HCT116 (cell line): Measurements from ENCODE around the gene PBX3. TPM values are rescaled to one million over a fixed set of nuclear protein-coding genes. Genes with fewer than 3 reads are reported as not detected.

Source experiments
- ATAC-seq: fragments of 200-7000 bp; cut with Tn5 transposase; 2 replicates; pipeline ENCODE4 v1.9.1; 2020; ENCODE audit warnings: mild to moderate bottlenecking, moderate library complexity
- BruUV-seq: library from RNA; stranded (reverse); fragments of 400-500 nt; replicated peaks from 2 replicates; lab custom pipeline; 2021; lab: Mats Ljungman, UMichigan
- CTCF ChIA-PET: fragments of 300-600 bp; sonication (Branson Sonifier 250); formaldehyde crosslinking; loops from one replicate; lab custom pipeline; 2021; ENCODE audit warnings: antibody characterized with exemption; lab: Charles Lee
- POLR2A ChIA-PET: fragments of 300-600, 350-600 bp; sonication (Branson Sonifier 250); formaldehyde crosslinking; loops from one replicate; lab custom pipeline; 2021; ENCODE audit warnings: antibody characterized with exemption; lab: Charles Lee
- RAD21 ChIA-PET, 2 experiments: fragments of 300-600 bp; sonication (Branson Sonifier 250); formaldehyde crosslinking; loops; one replicate each; lab custom pipeline; 2023; ENCODE audit warnings: low total read pairs in 2 of 2; ENCODE audit not compliant: uncharacterized antibody in 2 of 2, unreplicated experiment in 2 of 2, low non-redundant PET in 1 of 2; lab: Charles Lee
- DNase-seq: peaks from one replicate; pipeline ENCODE4 v3.0.0-alpha.2; 2010; ENCODE audit warnings: low read depth, low spot score
- H2AFZ ChIP-seq: fragments of 200-600 bp; shearing (Covaris generic), sonication (generic); 2 replicates; pipeline ENCODE4 v1.6.1; 2017; ENCODE audit warnings: low read depth, mixed run types, mixed read lengths, antibody characterized with exemption, low read length; ENCODE audit not compliant: poor library complexity, severe bottlenecking
- H3K27ac ChIP-seq: 2 replicates; pipeline ENCODE4 v1.5.1; 2012; ENCODE audit warnings: low read depth, low read length
- H3K27me3 ChIP-seq: fragments of 200-600 bp; sonication (generic); 2 replicates; pipeline ENCODE4 v1.6.1; 2016; ENCODE audit warnings: mixed run types, low read length, mixed read lengths; ENCODE audit not compliant: insufficient read depth
- H3K36me3 ChIP-seq, 2 experiments: fragments of 200-500 bp in 1 of 2; fragments of 200-600 bp in 1 of 2; sonication (Bioruptor generic) in 1 of 2; sonication (generic) in 1 of 2; 2 replicates each; pipeline versions ENCODE4 v1.5.1 to v1.6.1; 2014 to 2016; ENCODE audit warnings: low read length in 2 of 2, inconsistent platforms in 1 of 2, mixed read lengths in 1 of 2, mixed run types in 1 of 2; ENCODE audit not compliant: insufficient read depth in 2 of 2, control insufficient read depth in 1 of 2
- H3K4me1 ChIP-seq, 2 experiments: fragments of 200-600 bp in 1 of 2; sonication (generic) in 1 of 2; 2 replicates each; pipeline versions ENCODE4 v1.5.1 to v1.6.1; 2012 to 2017; ENCODE audit warnings: low read length in 2 of 2, inconsistent platforms in 1 of 2, mild to moderate bottlenecking in 1 of 2, mixed read lengths in 1 of 2, mixed run types in 1 of 2, moderate library complexity in 1 of 2; ENCODE audit not compliant: insufficient read depth in 2 of 2, control insufficient read depth in 1 of 2
- H3K4me2 ChIP-seq: fragments of 200-600 bp; sonication (generic); 2 replicates; pipeline ENCODE4 v1.6.1; 2017; ENCODE audit warnings: mixed run types, low read length, mixed read lengths
- H3K4me3 ChIP-seq, 2 experiments: fragments of 200-600 bp in 1 of 2; sonication (generic) in 1 of 2; replicated peaks in 1 of 2; 2 replicates each; pipeline ENCODE4 v1.5.1; 2011 to 2016; ENCODE audit warnings: low read length in 2 of 2, control low read depth in 1 of 2, low read depth in 1 of 2, mild to moderate bottlenecking in 1 of 2, mixed read lengths in 1 of 2, mixed run types in 1 of 2
- H3K79me2 ChIP-seq: fragments of 200-600 bp; sonication (generic); 2 replicates; pipeline ENCODE4 v1.6.1; 2017; ENCODE audit warnings: mild to moderate bottlenecking, mixed run types, low read length, moderate library complexity, mixed read lengths; ENCODE audit not compliant: insufficient read depth
- H3K9ac ChIP-seq: fragments of 200-600 bp; sonication (generic); 2 replicates; pipeline ENCODE4 v1.6.1; 2016; ENCODE audit warnings: low read length, mixed read lengths
- H3K9me2 ChIP-seq: fragments of 200-600 bp; sonication (generic), shearing (Covaris generic); 2 replicates; pipeline ENCODE4 v1.6.1; 2017; ENCODE audit warnings: mixed run types, mild to moderate bottlenecking, moderate library complexity; ENCODE audit not compliant: insufficient read depth
- H3K9me3 ChIP-seq, 2 experiments: fragments of 200-500 bp in 1 of 2; fragments of 200-600 bp in 1 of 2; sonication (Bioruptor generic) in 1 of 2; sonication (generic) in 1 of 2; 2 replicates each; pipeline ENCODE4 v1.6.1; 2014 to 2017; ENCODE audit warnings: low read length in 2 of 2, mixed read lengths in 2 of 2, inconsistent platforms in 1 of 2, low read depth in 1 of 2, mild to moderate bottlenecking in 1 of 2, mixed run types in 1 of 2, moderate library complexity in 1 of 2; ENCODE audit not compliant: control insufficient read depth in 1 of 2, insufficient read depth in 1 of 2
- H4K20me1 ChIP-seq: fragments of 200-600 bp; sonication (generic), shearing (Covaris generic); 2 replicates; pipeline ENCODE4 v1.6.1; 2017; ENCODE audit warnings: mixed run types, mild to moderate bottlenecking, moderate library complexity; ENCODE audit not compliant: insufficient read depth
- ATF3 ChIP-seq: IDR thresholded peaks from 2 replicates; pipeline ENCODE4 v1.6.1; 2012
- CBX3 ChIP-seq: IDR thresholded peaks from 2 replicates; pipeline ENCODE4 v1.6.1; 2012; ENCODE audit warnings: low read depth
- CEBPB ChIP-seq: IDR thresholded peaks from 2 replicates; pipeline ENCODE4 v1.6.1; 2012; ENCODE audit warnings: low read depth
- ELF1 ChIP-seq: IDR thresholded peaks from 2 replicates; pipeline ENCODE4 v1.6.1; 2012; ENCODE audit warnings: low read depth, borderline replicate concordance
- EZH2 ChIP-seq: fragments of 200-600 bp; sonication (generic); IDR thresholded peaks from 2 replicates; pipeline ENCODE4 v1.6.1; 2017; ENCODE audit warnings: antibody characterized with exemption, mixed run types
- FOSL1 ChIP-seq: IDR thresholded peaks from 2 replicates; pipeline ENCODE4 v1.6.1; 2012; ENCODE audit warnings: low read depth
- JUND ChIP-seq: IDR thresholded peaks from 2 replicates; pipeline ENCODE4 v1.6.1; 2012
- POLR2AphosphoS5 ChIP-seq: IDR thresholded peaks from 2 replicates; pipeline ENCODE4 v1.6.1; 2011; ENCODE audit warnings: mild to moderate bottlenecking, low read depth, low read length, moderate library complexity
- RAD21 ChIP-seq: IDR thresholded peaks from 2 replicates; pipeline ENCODE4 v1.6.1; 2012; ENCODE audit warnings: low read depth, mild to moderate bottlenecking
- SP1 ChIP-seq: IDR thresholded peaks from 2 replicates; pipeline ENCODE4 v1.6.1; 2012; ENCODE audit warnings: low read depth
- SRF ChIP-seq: IDR thresholded peaks from 2 replicates; pipeline ENCODE4 v1.6.1; 2012; ENCODE audit warnings: low read depth
- TCF7L2 ChIP-seq: IDR thresholded peaks from 2 replicates; pipeline ENCODE4 v1.7.0; 2011; ENCODE audit warnings: borderline replicate concordance, inconsistent platforms; ENCODE audit not compliant: insufficient read depth, insufficient read length; ENCODE audit errors: extremely low read depth
- YY1 ChIP-seq: IDR thresholded peaks from 2 replicates; pipeline ENCODE4 v1.6.1; 2011; ENCODE audit warnings: low read length, low read depth, moderate library complexity, mild to moderate bottlenecking; ENCODE audit not compliant: insufficient replicate concordance; ENCODE audit errors: extremely low read depth
- ZNF274 ChIP-seq: fragments of 200-500 bp; sonication (Bioruptor generic); IDR thresholded peaks from 2 replicates; pipeline ENCODE4 v1.6.1; 2014; ENCODE audit warnings: mild to moderate bottlenecking, low read depth, low read length, inconsistent platforms
- intact Hi-C: fragments of 100-400 bp; cut with micrococcal nuclease; formaldehyde crosslinking; loops from 2 replicates; pipeline ENCODE4 v1.10.0; 2022
- total RNA-seq: library from RNA; stranded (reverse); gene quantifications from one replicate; pipeline ENCODE4 v1.2.1, GENCODE V29; 2021; ENCODE audit not compliant: unreplicated experiment
- TF ChIP-seq, protein P1 (sequence below): IDR thresholded peaks from 2 replicates; pipeline ENCODE4 v1.6.1; 2012
- TF ChIP-seq, protein P2 (sequence below): IDR thresholded peaks from 2 replicates; pipeline ENCODE4 v1.6.1; 2011; ENCODE audit warnings: mild to moderate bottlenecking, low read length, moderate library complexity; ENCODE audit not compliant: insufficient replicate concordance; ENCODE audit errors: extremely low read depth
- TF ChIP-seq, protein P3 (sequence below), 3 experiments: fragments of 200-600 bp in 1 of 3; sonication (generic) in 1 of 3; IDR thresholded peaks in 2 of 3; conservative IDR thresholded peaks in 1 of 3; 2 replicates each; pipeline ENCODE4 v1.5.1; 2012 to 2017; ENCODE audit warnings: low read depth in 2 of 3, low read length in 2 of 3, antibody characterized with exemption in 1 of 3, borderline replicate concordance in 1 of 3, control low read depth in 1 of 3, mild to moderate bottlenecking in 1 of 3, mixed read lengths in 1 of 3, mixed run types in 1 of 3, moderate library complexity in 1 of 3; ENCODE audit not compliant: insufficient read depth in 1 of 3

The PBX3 gene
- total RNA-seq, 1 experiment from 2014 or later: 13.5 TPM

DNA sequence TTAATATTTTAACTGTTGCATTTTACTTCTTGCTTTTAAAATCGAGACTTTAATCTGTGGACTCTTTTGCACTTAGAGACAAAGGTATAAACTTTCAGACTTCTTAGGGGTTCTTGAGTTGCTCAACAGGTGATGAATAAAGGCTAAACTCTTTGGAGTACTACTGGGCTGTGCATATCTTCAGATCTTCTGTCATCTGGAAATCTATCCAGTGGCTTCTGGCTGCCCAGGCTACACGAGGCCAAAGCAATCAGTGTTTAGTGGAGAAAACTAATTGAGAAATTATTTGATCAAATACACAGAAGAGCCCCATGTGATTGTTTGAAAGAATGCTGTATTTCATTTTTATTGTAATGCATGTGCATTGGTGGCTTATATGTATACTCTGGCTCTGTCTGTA is 146.1 kb downstream of the PBX3 start:
- RAD21 ChIA-PET: no interaction called here
- H3K27ac ChIP-seq: no peak overlapping the region
- H3K9me3 ChIP-seq: no peaks in the 10 kb centered on the region
- H3K4me1 ChIP-seq: no peaks in the 10 kb centered on the region
- H2AFZ ChIP-seq: no peak overlapping the region
- intact Hi-C loops: no loop called here
- no peaks in the 10 kb centered on the region for H3K9me2 ChIP-seq
- no peaks in the 10 kb centered on the region for H3K79me2 ChIP-seq
- no TSS peak for BruUV-seq
- no peak for DNase-seq
- no peaks in the 10 kb centered on the region for H3K36me3 ChIP-seq
- no peak for ATAC-seq
- no peak overlapping the region for H3K4me3 ChIP-seq
- CTCF ChIA-PET: no interaction called here
- H3K27me3 ChIP-seq: no peaks in the 10 kb centered on the region
- no peaks in the 10 kb centered on the region for H4K20me1 ChIP-seq
- H3K9ac ChIP-seq: no peak overlapping the region
- H3K4me2 ChIP-seq: no peak overlapping the region
- POLR2A ChIA-PET: no interaction called here
- TF ChIP-seq JUND: no peak
- TF ChIP-seq ZNF274: no peak
- no peak for TF ChIP-seq FOSL1
- TF ChIP-seq EZH2: no peak
- TF ChIP-seq POLR2AphosphoS5: no peak
- TF ChIP-seq CBX3: no peak
- TF ChIP-seq CEBPB: no peak
- TF ChIP-seq TCF7L2: no peak
- TF ChIP-seq YY1: no peak
- no peak for TF ChIP-seq SRF
- TF ChIP-seq, protein P1, sequence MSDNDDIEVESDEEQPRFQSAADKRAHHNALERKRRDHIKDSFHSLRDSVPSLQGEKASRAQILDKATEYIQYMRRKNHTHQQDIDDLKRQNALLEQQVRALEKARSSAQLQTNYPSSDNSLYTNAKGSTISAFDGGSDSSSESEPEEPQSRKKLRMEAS: no peak
- TF ChIP-seq, protein P2, sequence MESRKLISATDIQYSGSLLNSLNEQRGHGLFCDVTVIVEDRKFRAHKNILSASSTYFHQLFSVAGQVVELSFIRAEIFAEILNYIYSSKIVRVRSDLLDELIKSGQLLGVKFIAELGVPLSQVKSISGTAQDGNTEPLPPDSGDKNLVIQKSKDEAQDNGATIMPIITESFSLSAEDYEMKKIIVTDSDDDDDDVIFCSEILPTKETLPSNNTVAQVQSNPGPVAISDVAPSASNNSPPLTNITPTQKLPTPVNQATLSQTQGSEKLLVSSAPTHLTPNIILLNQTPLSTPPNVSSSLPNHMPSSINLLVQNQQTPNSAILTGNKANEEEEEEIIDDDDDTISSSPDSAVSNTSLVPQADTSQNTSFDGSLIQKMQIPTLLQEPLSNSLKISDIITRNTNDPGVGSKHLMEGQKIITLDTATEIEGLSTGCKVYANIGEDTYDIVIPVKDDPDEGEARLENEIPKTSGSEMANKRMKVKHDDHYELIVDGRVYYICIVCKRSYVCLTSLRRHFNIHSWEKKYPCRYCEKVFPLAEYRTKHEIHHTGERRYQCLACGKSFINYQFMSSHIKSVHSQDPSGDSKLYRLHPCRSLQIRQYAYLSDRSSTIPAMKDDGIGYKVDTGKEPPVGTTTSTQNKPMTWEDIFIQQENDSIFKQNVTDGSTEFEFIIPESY: no peak
- TF ChIP-seq, protein P3, sequence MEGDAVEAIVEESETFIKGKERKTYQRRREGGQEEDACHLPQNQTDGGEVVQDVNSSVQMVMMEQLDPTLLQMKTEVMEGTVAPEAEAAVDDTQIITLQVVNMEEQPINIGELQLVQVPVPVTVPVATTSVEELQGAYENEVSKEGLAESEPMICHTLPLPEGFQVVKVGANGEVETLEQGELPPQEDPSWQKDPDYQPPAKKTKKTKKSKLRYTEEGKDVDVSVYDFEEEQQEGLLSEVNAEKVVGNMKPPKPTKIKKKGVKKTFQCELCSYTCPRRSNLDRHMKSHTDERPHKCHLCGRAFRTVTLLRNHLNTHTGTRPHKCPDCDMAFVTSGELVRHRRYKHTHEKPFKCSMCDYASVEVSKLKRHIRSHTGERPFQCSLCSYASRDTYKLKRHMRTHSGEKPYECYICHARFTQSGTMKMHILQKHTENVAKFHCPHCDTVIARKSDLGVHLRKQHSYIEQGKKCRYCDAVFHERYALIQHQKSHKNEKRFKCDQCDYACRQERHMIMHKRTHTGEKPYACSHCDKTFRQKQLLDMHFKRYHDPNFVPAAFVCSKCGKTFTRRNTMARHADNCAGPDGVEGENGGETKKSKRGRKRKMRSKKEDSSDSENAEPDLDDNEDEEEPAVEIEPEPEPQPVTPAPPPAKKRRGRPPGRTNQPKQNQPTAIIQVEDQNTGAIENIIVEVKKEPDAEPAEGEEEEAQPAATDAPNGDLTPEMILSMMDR (IDR thresholded peaks at IDR 0.05 in 2 of 3, conservative IDR thresholded peaks at IDR 0.05 in 1 of 3; ENCODE audit: borderline replicate concordance in 1 of 3, insufficient read depth in 1 of 3, low read depth in 2 of 3, low read length in 2 of 3): no peak
- TF ChIP-seq RAD21: no peak
- TF ChIP-seq ELF1: no peak
- TF ChIP-seq ATF3: no peak
- no peak for TF ChIP-seq SP1
